C4-2B (cell line): ENCODE measurements around the gene KDM1A.

Experiments used
- ZFX ChIP-seq: fragments of 450-650 bp; IDR thresholded peaks from 2 replicates; pipeline ENCODE4 v1.6.1; 2017
- TF ChIP-seq, protein P1 (sequence below): fragments of 450-650 bp; conservative IDR thresholded peaks from 2 replicates; pipeline ENCODE4 v1.5.1; 2017; ENCODE audit warnings: mild to moderate bottlenecking

DNA sequence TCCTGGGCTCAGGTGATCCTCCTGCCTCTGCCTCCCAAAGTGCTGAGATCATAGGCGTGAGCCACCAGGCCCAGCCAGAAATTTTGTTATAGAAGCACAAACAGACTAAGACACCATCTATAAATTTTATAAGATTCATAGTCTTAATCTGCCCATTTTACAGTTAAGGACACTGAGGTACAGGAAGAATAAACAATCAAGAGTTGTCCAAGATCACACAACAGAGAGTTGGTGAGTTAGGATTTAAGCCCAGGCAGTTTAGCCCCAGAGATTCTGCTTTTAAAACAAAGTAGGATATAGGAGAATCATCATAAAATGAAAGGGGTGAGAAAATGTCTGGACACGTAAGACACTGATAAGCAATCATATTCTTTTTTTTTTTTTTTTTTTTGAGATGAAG lies 10.4 kb upstream of the KDM1A start:
- TF ChIP-seq, protein P1, sequence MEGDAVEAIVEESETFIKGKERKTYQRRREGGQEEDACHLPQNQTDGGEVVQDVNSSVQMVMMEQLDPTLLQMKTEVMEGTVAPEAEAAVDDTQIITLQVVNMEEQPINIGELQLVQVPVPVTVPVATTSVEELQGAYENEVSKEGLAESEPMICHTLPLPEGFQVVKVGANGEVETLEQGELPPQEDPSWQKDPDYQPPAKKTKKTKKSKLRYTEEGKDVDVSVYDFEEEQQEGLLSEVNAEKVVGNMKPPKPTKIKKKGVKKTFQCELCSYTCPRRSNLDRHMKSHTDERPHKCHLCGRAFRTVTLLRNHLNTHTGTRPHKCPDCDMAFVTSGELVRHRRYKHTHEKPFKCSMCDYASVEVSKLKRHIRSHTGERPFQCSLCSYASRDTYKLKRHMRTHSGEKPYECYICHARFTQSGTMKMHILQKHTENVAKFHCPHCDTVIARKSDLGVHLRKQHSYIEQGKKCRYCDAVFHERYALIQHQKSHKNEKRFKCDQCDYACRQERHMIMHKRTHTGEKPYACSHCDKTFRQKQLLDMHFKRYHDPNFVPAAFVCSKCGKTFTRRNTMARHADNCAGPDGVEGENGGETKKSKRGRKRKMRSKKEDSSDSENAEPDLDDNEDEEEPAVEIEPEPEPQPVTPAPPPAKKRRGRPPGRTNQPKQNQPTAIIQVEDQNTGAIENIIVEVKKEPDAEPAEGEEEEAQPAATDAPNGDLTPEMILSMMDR, result no peak
- TF ChIP-seq ZFX, result no peak
